Measurements from ENCODE around the gene GABPB2. TPM values are rescaled to one million over a fixed set of nuclear protein-coding genes. Genes with fewer than 3 reads are reported as not detected.

The GABPB2 gene
- total and polyA plus RNA-seq, 2 of the 13 experiments (the other 11 are each of a cell fraction or from before 2014, with no cell fraction given) = 0.09 TPM; not detected in 1

GRCh38 chr1:151059109-151060006 is 11.2 kb upstream of the GABPB2 start, which contains the start of gene CDC42SE1 (continued):
- TF ChIP-seq ZNF512 (CRISPR knock-in tag; IDR thresholded peaks at IDR 0.05) (no peak), TCF12 (IDR thresholded peaks at IDR 0.05) (no peak), TCF12 (CRISPR knock-in tag; IDR thresholded peaks at IDR 0.05) (no peak; the same call in 1 of the 2 replicates), FLYWCH1 (CRISPR knock-in tag; IDR thresholded peaks at IDR 0.05) (no peak), PHB2 (IDR thresholded peaks at IDR 0.05; ENCODE audit: partially characterized antibody) (no peak), PCBP2 (optimal IDR thresholded peaks at IDR 0.05; ENCODE audit: low read depth, low read length, poor library complexity, severe bottlenecking) (no peak), ZNF792 (CRISPR knock-in tag; IDR thresholded peaks at IDR 0.05) (no peak), HDAC1 (CRISPR knock-in tag; IDR thresholded peaks at IDR 0.05) (peak; percentile 78), NCOA5 (CRISPR knock-in tag; IDR thresholded peaks at IDR 0.05) (no peak), LRRFIP1 (CRISPR knock-in tag; conservative IDR thresholded peaks at IDR 0.05) (no peak), MTF1 (CRISPR knock-in tag; IDR thresholded peaks at IDR 0.05) (no peak), ZNF629 (CRISPR knock-in tag; conservative IDR thresholded peaks at IDR 0.05) (no peak), THAP11 (CRISPR knock-in tag; IDR thresholded peaks at IDR 0.05) (peak; percentile 80), ZNF230 (CRISPR knock-in tag; IDR thresholded peaks at IDR 0.05) (peak; percentile 65; the same call in 1 of the 2 replicates), GPBP1L1 (CRISPR knock-in tag; IDR thresholded peaks at IDR 0.05) (no peak), ZNF83 (CRISPR knock-in tag; IDR thresholded peaks at IDR 0.05; ENCODE audit: borderline replicate concordance) (no peak), SP4 (CRISPR knock-in tag; IDR thresholded peaks at IDR 0.05) (no peak)
- TF ChIP-seq, protein P1, sequence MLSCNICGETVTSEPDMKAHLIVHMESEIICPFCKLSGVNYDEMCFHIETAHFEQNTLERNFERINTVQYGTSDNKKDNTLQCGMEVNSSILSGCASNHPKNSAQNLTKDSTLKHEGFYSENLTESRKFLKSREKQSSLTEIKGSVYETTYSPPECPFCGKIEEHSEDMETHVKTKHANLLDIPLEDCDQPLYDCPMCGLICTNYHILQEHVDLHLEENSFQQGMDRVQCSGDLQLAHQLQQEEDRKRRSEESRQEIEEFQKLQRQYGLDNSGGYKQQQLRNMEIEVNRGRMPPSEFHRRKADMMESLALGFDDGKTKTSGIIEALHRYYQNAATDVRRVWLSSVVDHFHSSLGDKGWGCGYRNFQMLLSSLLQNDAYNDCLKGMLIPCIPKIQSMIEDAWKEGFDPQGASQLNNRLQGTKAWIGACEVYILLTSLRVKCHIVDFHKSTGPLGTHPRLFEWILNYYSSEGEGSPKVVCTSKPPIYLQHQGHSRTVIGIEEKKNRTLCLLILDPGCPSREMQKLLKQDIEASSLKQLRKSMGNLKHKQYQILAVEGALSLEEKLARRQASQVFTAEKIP (CRISPR knock-in tag; IDR thresholded peaks at IDR 0.05; ENCODE audit: borderline replicate concordance) = no peak
- TF ChIP-seq, protein P2, sequence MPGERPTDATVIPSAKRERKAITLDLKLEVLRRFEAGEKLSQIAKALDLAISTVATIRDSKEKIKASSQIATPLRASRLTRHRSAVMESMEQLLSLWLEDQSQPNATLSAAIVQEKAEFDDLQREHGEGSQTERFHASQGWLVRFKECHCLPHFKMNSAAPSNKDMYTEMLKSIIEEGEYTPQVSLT (CRISPR knock-in tag; IDR thresholded peaks at IDR 0.05; ENCODE audit: borderline replicate concordance, low read depth) = no peak
- TF ChIP-seq, protein P3, sequence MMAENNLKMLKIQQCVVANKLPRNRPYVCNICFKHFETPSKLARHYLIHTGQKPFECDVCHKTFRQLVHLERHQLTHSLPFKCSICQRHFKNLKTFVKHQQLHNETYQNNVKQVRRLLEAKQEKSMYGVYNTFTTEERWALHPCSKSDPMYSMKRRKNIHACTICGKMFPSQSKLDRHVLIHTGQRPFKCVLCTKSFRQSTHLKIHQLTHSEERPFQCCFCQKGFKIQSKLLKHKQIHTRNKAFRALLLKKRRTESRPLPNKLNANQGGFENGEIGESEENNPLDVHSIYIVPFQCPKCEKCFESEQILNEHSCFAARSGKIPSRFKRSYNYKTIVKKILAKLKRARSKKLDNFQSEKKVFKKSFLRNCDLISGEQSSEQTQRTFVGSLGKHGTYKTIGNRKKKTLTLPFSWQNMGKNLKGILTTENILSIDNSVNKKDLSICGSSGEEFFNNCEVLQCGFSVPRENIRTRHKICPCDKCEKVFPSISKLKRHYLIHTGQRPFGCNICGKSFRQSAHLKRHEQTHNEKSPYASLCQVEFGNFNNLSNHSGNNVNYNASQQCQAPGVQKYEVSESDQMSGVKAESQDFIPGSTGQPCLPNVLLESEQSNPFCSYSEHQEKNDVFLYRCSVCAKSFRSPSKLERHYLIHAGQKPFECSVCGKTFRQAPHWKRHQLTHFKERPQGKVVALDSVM (CRISPR knock-in tag; IDR thresholded peaks at IDR 0.05) = 0 out of 2 replicates have a peak, but pooled peaks have one; percentile 55
